GM12891 (cell line): ENCODE measurements around the gene COL6A1.

ENCODE experiments used
- POLR2A ChIP-seq: IDR thresholded peaks from 2 replicates; pipeline ENCODE4 v1.6.1; 2011; ENCODE audit warnings: low read depth, low read length, control low read depth
- POLR2AphosphoS5 ChIP-seq: IDR thresholded peaks from 2 replicates; pipeline ENCODE4 v1.6.1; 2011; ENCODE audit warnings: low read depth, low read length, control low read depth
- POU2F2 ChIP-seq: IDR thresholded peaks from 2 replicates; pipeline ENCODE4 v1.6.1; 2011; ENCODE audit warnings: low read depth, mild to moderate bottlenecking, control low read depth, low read length, moderate library complexity
- SPI1 ChIP-seq: IDR thresholded peaks from 2 replicates; pipeline ENCODE4 v1.6.1; 2011; ENCODE audit warnings: low read depth, low read length, control low read depth
- TAF1 ChIP-seq: IDR thresholded peaks from 2 replicates; pipeline ENCODE4 v1.6.1; 2011; ENCODE audit warnings: low read depth, low read length, control low read depth

- TF ChIP-seq POU2F2 (no peak), POLR2AphosphoS5 (no peak), POLR2A (no peak), TAF1 (no peak), SPI1 (no peak)
Measured at GRCh38 chr21:46050668-46051378, 69.3 kb downstream of the COL6A1 start.
